Dermis blood vessel endothelial cell (primary cell): ENCODE data around the gene PPP1R13B. TPM values are rescaled to one million over a fixed set of nuclear protein-coding genes. Genes with fewer than 3 reads are reported as not detected.
"Not testable (repeated sequence)": the region's sequence is repeated elsewhere in the genome, so short reads cannot be mapped to it uniquely, and the experiment has no call there.

Experiments
- DNase-seq: peaks from one replicate; pipeline ENCODE4 v3.0.0; 2010
- total RNA-seq: library from RNA; depleted of rRNA; stranded (reverse); fragments of >200 nt; gene quantifications from 2 replicates; pipeline ENCODE4 v1.2.3, GENCODE V29; 2014

Gene PPP1R13B
- total RNA-seq, 1 donor from 2014 or later: 20.9 TPM

DNA sequence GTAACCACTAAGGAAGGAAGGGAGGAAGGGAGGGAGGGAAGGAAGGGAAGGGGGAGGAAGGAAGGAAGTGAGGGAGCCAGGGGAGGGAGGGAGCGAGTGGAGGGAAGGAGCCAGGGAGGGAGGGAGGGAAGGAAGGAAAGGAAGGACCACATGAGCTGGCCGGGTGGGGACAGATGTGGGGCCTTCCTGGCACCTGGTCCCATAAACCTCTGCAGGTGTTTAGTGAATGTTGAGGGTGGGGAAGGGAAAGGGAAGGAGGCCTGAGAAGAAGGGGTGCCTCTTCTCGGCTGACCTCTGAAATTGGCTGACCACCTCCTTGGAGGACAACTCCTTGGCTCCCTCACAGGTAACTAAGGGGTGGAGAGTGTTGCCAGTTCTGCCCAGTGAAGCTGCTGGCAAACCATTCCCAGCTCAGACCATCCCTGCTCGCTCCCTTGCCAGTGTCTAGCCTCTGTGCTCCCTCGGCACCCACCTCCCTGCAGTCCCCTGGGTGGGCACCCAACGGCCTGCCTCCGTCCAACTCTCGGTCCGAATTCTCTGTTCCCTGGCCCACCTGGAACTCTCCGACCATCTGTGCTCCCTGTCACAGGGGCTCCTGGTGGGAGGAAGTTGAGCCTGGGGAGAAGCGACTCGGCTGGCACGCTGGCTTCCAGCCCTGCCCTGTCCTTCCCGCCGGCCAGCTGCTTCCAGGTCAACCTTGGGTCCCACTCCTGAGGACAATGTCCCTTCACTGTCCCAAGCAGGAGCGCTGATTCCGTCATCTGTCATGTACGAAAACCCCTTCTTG lies 12.2 kb upstream of the PPP1R13B start:
- no peak for DNase-seq

- DNase-seq: no peak
Measured at GRCh38 chr14:103858063-103858781, 10.8 kb upstream of the PPP1R13B start.

DNA sequence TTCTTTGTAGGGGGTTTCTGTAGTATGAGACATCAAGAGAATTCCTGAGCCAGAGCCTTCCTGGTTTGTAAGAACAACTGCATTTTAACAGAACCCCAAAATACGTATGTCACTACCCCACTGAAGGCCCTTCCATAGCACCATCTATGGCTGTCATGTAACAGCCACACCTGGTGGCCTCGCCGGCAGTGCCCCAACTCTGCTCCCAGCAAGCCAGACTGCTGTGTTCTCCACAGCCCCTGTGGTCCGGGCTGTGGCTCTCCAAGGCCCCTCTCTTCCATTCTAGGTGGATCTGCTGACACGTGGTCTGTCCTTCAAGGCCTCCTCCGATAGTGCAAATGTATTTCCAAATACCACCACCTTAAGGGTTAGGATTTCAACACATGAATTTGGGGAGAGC lies 9.9 kb upstream of the PPP1R13B start:
- no peak for DNase-seq

DNA sequence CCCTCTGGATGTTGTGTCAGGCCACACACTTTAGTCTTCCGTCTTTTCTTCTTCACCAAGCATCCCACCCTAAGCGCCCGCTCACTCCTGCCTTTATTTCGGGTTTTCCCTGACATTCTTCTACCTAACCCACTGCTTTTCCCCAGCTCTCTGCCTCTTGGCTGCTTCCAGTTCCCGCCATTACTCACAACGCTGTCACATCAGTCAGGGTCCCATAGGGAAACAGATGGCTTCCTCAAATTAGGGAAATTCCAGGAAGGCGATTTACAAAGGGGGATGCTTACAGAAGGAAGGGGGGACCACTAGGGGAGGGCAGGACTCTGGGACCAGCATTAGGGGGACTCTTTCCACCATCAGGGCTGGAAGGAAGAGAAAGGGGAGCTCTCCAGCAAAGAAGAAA lies 9.2 kb upstream of the PPP1R13B start:
- DNase-seq: no peak

DNA sequence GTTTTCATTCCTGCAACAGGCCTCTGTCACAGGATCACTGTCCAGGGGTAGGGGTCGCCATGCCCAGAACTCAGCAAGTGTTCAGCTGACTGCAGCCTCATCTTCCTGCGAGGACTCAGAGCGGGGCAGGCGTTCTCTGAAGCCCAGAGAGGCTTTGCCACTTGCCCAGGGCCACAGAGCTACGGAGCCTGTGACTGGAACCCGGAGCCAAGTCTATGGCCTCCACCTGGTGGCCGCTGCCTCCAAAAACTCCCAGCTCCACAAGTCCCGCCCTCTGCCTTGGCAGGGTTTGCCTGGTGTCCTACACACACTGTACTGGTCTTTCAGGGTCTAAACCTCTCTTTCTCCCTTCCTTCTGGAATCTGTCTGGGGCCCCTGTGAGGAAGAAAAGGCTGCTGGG lies 8.7 kb upstream of the PPP1R13B start:
- DNase-seq: no peak

DNA sequence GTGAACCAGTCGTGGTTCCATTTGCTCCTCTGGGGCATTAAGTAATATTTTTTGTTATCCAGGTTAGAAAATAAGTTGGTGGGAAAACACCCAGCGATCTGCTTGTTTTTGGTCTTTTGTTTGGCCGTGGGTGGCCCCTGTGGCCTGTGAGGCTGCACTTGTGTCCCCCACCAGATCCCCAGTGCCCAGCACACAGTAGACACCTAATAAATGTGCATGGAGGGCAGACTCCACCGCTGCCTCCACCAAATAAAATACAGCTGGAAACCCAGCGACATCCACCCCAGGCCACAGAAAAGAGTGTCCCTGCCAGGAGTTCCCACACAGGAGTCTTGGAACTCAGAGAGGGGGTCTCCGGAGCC lies 8.3 kb upstream of the PPP1R13B start:
- DNase-seq: no peak

DNA sequence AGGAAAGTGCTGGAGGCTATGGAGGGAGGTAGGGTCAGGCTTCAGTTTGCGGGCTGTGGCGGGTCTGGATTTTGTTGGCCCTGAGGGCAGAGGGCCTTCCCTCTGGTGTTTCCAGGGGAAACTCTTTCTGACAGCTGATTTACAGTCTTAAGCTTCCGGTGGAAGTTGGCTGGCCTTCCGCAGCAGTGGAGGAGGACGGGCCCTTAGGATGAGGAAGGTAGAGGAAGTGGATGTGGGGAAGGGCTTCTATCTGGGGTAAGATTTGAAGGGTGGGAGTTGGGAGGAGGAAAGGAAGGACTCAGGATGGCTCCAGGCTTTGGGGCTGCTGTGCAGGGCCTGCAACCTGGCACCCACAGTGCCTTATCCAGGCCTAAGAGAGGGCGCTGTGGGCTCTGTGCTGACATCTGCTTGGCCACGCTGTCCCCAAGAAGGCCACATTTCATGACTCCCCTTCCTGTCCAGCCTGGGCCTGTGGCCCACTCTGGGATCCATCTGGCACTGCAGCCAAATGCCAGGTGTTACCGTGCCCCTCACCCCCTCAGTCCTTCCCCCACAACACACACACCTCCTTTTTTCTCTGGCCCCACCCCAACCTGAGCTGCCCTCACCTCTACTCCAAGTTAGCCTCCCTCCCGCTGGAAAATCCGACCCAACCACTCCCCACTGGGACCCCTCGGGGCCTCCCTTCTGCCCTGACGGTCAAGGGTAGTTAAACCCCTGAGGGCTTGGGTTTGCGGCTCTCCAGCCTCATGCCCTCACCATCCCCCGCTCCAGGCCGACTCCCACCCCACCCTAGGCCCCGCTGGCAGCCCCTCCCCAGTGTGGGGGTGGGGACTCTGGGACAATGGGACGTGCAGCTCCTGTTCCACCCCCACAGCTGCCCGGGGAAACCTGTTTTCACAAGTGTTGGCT lies 7.7 kb upstream of the PPP1R13B start:
- peak; percentile 57 for DNase-seq

DNA sequence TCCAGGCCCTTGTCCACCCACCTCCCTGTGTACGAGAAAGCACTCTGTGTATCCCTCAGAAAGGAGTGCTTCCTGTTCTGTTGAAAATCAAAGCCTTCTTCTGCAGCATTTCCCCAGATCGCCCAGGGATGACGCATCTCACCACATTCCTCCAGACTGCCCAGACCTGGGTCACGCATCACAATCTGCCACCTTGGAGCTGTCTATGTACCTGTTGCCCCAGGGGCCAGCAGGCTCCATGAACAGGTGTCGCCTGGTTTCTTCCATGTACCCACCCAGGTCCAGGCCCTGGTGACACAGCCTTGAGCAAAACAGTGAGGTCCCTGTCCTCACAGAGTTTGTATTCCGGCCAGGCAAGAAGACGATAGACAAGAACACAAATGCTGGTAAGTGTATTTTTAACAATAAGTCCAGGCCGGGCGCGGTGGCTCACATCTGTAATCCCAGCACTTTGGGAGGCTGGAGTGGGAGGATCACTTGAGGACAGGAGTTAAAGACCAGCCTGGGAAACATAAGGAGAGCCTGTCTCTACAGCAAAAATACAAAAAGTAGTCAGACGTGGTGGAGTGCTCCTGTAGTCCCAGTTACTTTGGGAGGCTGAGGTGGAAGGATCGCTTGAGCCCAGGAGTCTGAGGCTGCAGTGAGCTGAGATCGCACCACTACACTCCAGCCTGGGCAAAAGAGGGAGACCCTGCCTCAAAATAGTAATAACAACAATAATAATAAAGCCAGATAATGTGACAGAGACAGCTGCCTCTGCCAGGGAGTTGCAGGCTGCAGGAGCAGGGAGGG lies 6.8 kb upstream of the PPP1R13B start:
- DNase-seq: no peak

GRCh38 chr14:103849151-103849886 lies 1.9 kb upstream of the PPP1R13B start:
- no peak for DNase-seq

DNA sequence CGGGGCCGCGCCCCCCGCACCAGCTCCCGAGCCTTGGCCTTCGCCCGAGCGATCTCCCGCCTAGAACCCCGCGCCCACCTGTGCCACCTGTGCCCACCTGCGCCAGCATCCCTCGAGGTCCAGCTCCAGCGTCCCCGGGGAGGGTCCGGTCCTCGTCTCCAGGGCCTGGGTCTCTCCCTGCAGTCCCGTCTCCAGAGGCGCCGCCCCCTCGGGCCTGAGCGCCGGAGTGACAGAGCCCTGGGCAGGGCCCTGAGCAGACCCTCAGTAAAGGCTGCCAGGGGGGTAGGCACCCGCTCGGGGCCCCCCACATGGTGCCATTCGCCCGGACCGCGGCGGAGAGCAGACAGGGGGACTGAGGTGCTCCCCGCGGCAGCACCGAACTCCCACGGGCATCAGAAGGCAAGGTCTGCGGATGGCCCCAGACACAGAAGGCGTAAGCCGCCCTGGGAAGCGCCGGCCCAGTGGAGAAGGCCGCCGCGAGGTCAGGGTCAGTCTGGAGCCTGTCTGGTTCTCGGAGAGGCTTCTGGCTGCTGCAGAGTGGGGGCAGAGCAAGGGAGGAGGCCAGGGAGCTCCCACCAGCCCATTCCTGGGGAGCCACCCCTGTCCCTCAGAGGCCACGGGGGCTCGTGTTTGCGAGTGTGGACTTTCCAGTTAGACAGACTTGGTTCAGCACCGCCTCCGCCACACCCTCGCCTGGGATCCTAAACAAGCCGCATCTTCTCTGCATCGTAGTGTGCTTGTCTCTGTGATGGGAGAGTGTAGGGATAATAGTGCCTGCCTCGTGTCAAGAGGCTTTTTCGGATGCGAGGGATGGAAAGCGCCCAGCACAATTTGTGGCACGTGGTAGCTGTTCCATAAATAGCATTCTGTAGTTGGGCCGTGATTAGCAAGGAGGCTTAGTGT lies 1.1 kb upstream of the PPP1R13B start:
- DNase-seq: no peak

DNA sequence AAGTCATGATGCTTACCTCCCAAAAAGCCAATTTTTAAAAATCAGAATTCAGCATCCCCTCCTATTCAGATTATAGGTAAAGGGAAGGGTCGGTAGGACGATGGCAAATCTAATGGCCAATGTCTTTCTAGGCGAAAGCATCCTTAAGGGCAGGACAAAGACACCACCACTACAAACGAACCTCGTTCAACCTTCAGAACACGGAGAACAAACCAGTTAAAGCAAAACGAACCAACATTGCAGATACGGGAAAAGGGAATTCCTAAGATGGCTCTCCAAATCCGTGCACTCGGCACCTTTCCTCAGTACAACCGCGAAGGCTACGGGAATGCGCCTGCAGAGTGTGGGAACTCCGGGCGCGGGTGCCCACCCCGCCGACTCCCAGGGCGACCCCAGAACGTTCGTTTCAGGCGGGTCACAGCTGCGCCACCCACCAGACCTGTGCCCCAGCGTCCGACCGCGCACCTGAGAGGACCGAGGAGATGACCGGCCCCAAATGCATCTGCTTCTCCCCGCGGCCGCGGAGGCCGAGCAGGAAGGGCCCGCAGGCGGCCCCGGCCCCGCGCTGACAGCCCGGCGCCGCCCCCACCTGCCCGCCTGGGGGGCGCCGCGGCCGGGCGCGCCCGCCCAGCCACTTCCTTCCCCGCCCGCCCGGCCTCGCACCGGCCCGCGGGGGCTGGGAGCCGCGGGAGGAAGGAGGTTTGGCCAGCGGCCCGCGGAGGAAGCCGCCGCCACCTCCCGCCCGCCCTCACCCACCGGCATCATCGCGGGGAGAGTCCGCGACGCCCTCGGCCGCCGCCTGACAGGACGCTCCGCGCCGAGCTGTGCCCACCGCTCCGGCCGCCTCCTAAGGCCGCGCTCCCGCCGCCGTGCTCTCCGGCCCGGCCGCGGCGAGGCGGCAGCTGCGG lies 578 bp downstream of the PPP1R13B start:
- peak; percentile 54 for DNase-seq

DNA sequence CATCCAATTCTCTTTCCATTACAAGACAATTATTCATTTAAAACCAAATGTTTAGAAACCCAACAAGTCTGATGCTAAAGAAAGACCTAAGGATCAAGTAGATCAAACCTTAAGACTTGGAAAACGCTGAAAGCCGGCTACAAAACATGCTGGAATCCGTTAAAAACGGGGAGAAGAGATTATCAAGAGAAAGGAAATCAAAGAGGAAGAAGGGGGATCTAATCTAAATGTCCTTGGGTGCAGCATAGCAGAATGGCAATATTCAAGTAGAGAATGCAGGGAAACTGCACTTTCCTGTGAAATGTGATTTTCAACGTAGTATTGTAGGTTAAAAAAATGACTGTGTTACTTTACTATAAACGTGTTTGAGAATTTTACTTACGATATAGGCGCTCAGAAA lies 1.3 kb downstream of the PPP1R13B start:
- no peak for DNase-seq

- no peak for DNase-seq
Measured at GRCh38 chr14:103845327-103845726, 2.0 kb downstream of the PPP1R13B start.

DNA sequence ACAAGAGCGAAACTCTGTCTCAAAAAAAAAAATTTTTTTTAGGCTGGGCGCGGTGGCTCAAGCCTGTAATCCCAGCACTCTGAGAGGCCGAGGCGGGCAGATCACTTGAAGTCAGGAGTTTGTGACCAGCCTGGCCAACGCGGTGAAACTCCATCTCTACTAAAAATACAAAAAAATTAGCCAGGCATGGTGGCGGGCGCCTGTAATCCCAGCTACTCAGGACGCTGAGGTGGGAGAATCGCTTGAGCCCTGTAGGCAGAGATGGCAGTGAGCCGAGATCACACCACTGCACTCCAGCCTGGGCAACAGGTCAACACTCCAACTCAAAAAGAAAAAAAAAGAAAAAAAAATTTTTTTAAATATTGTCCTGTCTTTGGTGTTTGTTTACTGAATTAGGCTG lies 6.1 kb downstream of the PPP1R13B start:
- not testable (repeated sequence) for DNase-seq

GRCh38 chr14:103840014-103840413 lies 7.4 kb downstream of the PPP1R13B start:
- no peak for DNase-seq

DNA sequence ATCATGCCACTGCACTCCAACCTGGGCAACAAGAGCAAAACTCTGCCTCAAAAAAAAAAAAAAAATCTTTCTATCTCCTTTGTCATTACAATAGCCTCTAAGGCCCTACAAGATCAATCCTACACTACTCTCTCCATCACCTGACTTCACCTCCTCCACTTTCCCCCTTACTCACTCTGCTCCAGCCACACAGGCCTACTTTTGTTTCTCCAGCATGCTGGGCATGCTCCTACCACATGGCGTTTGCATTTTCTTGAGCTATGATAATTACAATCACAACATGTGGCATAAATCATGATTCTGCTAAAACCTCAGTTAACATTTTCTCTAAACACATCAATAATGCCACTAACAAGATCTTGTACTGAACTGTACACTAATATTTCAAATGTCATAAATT lies 7.8 kb downstream of the PPP1R13B start:
- DNase-seq: no peak

GRCh38 chr14:103838117-103838516 lies 9.3 kb downstream of the PPP1R13B start:
- DNase-seq: no peak

DNA sequence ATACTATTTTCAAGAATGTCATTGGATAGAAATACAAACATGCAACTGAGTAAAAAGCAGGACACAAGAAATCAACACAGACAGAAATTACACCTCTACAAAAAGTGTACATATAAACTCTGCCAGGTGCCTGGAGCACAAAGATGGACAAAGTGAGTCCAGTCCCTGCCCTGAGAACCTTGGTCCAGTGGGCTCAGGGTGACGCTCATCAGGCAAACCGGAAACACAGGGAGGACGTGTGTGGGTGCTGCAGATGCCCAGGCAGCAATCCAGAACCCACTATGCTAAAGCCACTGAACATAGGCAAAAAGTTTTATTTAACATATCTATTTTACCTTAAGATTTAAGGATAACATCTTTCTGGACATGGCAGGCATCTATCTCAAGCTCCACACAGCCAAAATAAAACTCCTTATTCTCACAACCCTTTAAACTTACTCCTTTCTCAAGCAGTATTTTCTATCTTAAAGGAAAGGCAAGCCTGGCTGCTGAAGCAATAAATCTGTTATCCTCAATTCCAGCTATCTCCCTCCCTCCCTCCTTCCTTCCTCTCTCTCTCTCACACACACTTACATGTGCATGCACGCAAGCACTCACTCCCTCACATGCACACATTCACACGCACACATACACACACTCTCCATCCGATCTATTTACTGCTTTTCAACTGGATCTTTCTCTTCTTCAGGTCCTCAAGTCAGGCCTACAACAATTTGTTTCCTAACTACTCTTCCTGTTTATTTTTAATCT lies 10.2 kb downstream of the PPP1R13B start:
- DNase-seq: no peak

DNA sequence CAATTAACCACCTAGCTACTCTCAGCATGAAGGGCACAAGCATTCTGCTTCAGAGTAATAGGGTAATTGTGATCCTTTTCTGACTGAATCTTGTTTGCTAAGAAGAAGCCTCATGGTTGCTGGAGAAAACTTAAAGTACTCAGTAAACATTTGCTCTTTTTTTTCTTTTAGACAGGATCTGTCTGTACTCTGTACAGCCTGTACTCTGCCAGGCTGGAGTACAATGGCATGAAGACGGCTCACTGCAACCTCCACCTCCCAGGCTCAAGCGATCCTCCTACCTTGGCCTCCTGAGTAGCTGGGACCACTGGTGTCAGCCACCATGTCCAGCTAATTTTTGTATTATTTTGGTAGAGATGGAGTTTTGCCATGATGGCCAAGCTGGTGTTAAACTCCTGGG lies 12.4 kb downstream of the PPP1R13B start:
- no peak for DNase-seq
